ENCODE measurements around the gene SRXN1. TPM values are rescaled to one million over a fixed set of nuclear protein-coding genes. Genes with fewer than 3 reads are reported as not detected.

Gene SRXN1
- polyA plus RNA-seq, 2 of the 4 experiments (the other 2 are of a cell fraction) = 183 to 262 TPM

- ChIA-PET POLR2A (no interaction called here), CTCF (interaction anchor here (0.6 to 2.3 kb wide), 3 partner anchors 8 to 27 kb away, joined by 3 to 8 read pairs (median 5); no protein-coding TSS in a partner anchor)
- Histone ChIP-seq H3K4me2 (no peak overlapping the region), H3K4me1 (no peaks in the 10 kb centered on the region), H3K9me3 (no peaks in the 10 kb centered on the region), H3K4me3 (no peak overlapping the region), H3K27ac (no peak overlapping the region; a peak in 1 of 6 replicates)
- DNase-seq (ENCODE audit: low read depth in 1 of 2, low spot score in 1 of 2) = no peak
- WGBS (ENCODE audit: missing lambda C conversion rate) = 40% methylated on average over 5 of the region's 5 CpGs
- FAIRE-seq = no peak
- ATAC-seq = no peak
- TF ChIP-seq HOXA7 (CRISPR knock-in tag; IDR thresholded peaks at IDR 0.05) = no peak
- TF ChIP-seq JUNB (IDR thresholded peaks at IDR 0.05) = no peak
- no peak for TF ChIP-seq EHF (CRISPR knock-in tag; IDR thresholded peaks at IDR 0.05)
- TF ChIP-seq, protein P1, sequence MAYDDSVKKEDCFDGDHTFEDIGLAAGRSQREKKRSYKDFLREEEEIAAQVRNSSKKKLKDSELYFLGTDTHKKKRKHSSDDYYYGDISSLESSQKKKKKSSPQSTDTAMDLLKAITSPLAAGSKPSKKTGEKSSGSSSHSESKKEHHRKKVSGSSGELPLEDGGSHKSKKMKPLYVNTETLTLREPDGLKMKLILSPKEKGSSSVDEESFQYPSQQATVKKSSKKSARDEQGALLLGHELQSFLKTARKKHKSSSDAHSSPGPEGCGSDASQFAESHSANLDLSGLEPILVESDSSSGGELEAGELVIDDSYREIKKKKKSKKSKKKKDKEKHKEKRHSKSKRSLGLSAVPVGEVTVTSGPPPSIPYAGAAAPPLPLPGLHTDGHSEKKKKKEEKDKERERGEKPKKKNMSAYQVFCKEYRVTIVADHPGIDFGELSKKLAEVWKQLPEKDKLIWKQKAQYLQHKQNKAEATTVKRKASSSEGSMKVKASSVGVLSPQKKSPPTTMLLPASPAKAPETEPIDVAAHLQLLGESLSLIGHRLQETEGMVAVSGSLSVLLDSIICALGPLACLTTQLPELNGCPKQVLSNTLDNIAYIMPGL (CRISPR knock-in tag; IDR thresholded peaks at IDR 0.05; ENCODE audit: borderline replicate concordance) = no peak
- no peak for TF ChIP-seq NFE2L2 (conservative IDR thresholded peaks at IDR 0.05; ENCODE audit: low read length)
- TF ChIP-seq NPAS2 (CRISPR knock-in tag; IDR thresholded peaks at IDR 0.05; ENCODE audit: borderline replicate concordance) = no peak
- TF ChIP-seq CBX2 (IDR thresholded peaks at IDR 0.05; ENCODE audit: borderline replicate concordance, low read depth) = no peak
- TF ChIP-seq HEYL (CRISPR knock-in tag; IDR thresholded peaks at IDR 0.05) = no peak
- TF ChIP-seq, protein P2, sequence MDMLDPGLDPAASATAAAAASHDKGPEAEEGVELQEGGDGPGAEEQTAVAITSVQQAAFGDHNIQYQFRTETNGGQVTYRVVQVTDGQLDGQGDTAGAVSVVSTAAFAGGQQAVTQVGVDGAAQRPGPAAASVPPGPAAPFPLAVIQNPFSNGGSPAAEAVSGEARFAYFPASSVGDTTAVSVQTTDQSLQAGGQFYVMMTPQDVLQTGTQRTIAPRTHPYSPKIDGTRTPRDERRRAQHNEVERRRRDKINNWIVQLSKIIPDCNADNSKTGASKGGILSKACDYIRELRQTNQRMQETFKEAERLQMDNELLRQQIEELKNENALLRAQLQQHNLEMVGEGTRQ (IDR thresholded peaks at IDR 0.05) = no peak
- TF ChIP-seq RCOR1 (IDR thresholded peaks at IDR 0.05; ENCODE audit: low read depth, low read length) = no peak
- TF ChIP-seq ELK1 (IDR thresholded peaks at IDR 0.05; ENCODE audit: low read depth, low read length) = no peak
- TF ChIP-seq HOXB13 (CRISPR knock-in tag; IDR thresholded peaks at IDR 0.05; ENCODE audit: low read depth) = no peak
- no peak for TF ChIP-seq ZNF302 (CRISPR knock-in tag; IDR thresholded peaks at IDR 0.05)
- no peak for TF ChIP-seq ZSCAN20 (CRISPR knock-in tag; IDR thresholded peaks at IDR 0.05)
- no peak for TF ChIP-seq FOSL2 (IDR thresholded peaks at IDR 0.05)
- no peak for TF ChIP-seq FOSL2 (CRISPR knock-in tag; IDR thresholded peaks at IDR 0.05)
Measured at GRCh38 chr20:605237-605636, 47.8 kb downstream of the SRXN1 start.

DNA sequence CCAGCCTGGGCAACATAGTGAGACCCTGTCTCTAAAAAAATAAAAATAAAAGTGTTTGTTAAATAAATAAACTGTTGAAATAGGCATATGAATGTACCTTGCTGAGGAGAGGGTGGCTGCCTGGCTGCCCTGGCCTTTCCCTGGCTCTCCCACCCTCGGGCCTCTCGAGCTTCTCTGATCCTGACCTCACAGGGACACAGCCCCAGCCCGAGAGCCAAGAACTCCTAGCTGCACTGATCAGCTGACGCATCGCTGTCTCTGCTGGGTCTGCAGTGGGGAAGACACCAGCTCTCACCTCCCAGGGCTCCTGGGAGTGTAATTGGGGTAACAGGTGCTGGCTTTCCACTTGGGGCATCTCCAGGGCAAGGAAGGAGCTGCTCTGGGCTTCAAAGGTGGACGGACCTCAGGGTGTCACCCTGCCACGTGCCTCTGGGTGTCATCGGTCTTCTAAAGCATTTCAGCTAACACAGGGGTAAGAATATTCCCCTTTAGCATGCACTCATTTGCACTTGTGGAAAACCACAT, 49.8 kb downstream of the SRXN1 start:
- no peak overlapping the region for H3K4me2 ChIP-seq
- no peaks in the 10 kb centered on the region for H3K4me1 ChIP-seq
- ChIA-PET POLR2A (no interaction called here), CTCF (interaction anchor here (0.9 to 3.2 kb wide), 11 partner anchors 9 to 125 kb away, joined by 3 to 13 read pairs (median 4); no protein-coding TSS in a partner anchor)
- 66% methylated on average over 8 of the region's 8 CpGs for WGBS (ENCODE audit: missing lambda C conversion rate)
- no peak overlapping the region for H3K27ac ChIP-seq
- no peak for FAIRE-seq
- H3K4me3 ChIP-seq = no peak overlapping the region
- DNase-seq (ENCODE audit: low read depth in 1 of 2, low spot score in 1 of 2) = peak in 1 of 2 experiments; percentile 19
- TF ChIP-seq EHMT2 (IDR thresholded peaks at IDR 0.05; ENCODE audit: low read depth) (no peak), HOXA7 (CRISPR knock-in tag; IDR thresholded peaks at IDR 0.05) (no peak), PHF8 (IDR thresholded peaks at IDR 0.05; ENCODE audit: borderline replicate concordance, low read depth) (no peak)
- peak; percentile 22 to 35; a peak in 1 of 6 replicates for ATAC-seq
- H3K9me3 ChIP-seq = no peaks in the 10 kb centered on the region

Data from A549 (cell line).